Neural cell (in vitro differentiated cells): Measurements from ENCODE around the gene CSTF1. TPM values are rescaled to one million over a fixed set of nuclear protein-coding genes. Genes with fewer than 3 reads are reported as not detected.

Source experiments
- H2AFZ ChIP-seq: fragments of 200-600, 300-800 bp; sonication (generic), shearing (Covaris generic); 2 replicates; pipeline ENCODE4 v1.6.0; 2014; ENCODE audit warnings: low read depth, mild to moderate bottlenecking, antibody characterized with exemption, low read length, moderate library complexity
- H3F3A ChIP-seq: fragments of 200-600 bp; shearing (Covaris generic); 2 replicates; pipeline ENCODE4 v1.6.1; 2016; ENCODE audit warnings: mild to moderate bottlenecking, moderate library complexity, mixed read lengths, antibody characterized with exemption, low read length; ENCODE audit not compliant: insufficient read depth, poor library complexity, severe bottlenecking
- H3K27ac ChIP-seq: fragments of 200-600, 300-800 bp; sonication (generic), shearing (Covaris generic); 2 replicates; pipeline ENCODE4 v1.5.1; 2014; ENCODE audit warnings: mild to moderate bottlenecking, low read length, moderate library complexity
- H3K27me3 ChIP-seq: fragments of 300-800, 200-600 bp; sonication (generic), shearing (Covaris generic); 2 replicates; pipeline ENCODE4 v1.6.0; 2014; ENCODE audit warnings: mild to moderate bottlenecking, low read depth, low read length, moderate library complexity; ENCODE audit not compliant: insufficient read depth
- H3K36me3 ChIP-seq: fragments of 300-800, 200-600 bp; sonication (generic), shearing (Covaris generic); 2 replicates; pipeline ENCODE4 v1.5.1; 2014; ENCODE audit warnings: mild to moderate bottlenecking, antibody characterized with exemption, low read length, moderate library complexity; ENCODE audit not compliant: insufficient read depth
- H3K4me2 ChIP-seq: fragments of 300-800, 200-600 bp; sonication (generic), shearing (Covaris generic); 2 replicates; pipeline ENCODE4 v1.6.0; 2014; ENCODE audit warnings: mild to moderate bottlenecking, low read length
- H3K4me3 ChIP-seq: fragments of 300-800, 200-600 bp; sonication (generic), shearing (Covaris generic); 2 replicates; pipeline ENCODE4 v1.5.1; 2014; ENCODE audit warnings: mild to moderate bottlenecking, low read length, moderate library complexity
- H3K79me2 ChIP-seq: fragments of 200-600 bp; shearing (Covaris generic); replicated peaks from 2 replicates; pipeline ENCODE4 v1.6.0; 2014; ENCODE audit warnings: mild to moderate bottlenecking, low read length, moderate library complexity; ENCODE audit not compliant: insufficient read depth
- H3K9ac ChIP-seq: fragments of 300-800, 200-600 bp; sonication (generic), shearing (Covaris generic); 2 replicates; pipeline ENCODE4 v1.6.1; 2016; ENCODE audit warnings: mild to moderate bottlenecking, low read length, mixed read lengths
- H3K9me2 ChIP-seq: fragments of 200-600 bp; shearing (Covaris generic); 2 replicates; pipeline ENCODE4 v1.6.1; 2016; ENCODE audit warnings: mild to moderate bottlenecking, low read length, mixed read lengths; ENCODE audit not compliant: insufficient read depth
- H3K9me3 ChIP-seq: fragments of 200-600, 300-800 bp; sonication (generic), shearing (Covaris generic); 2 replicates; pipeline ENCODE4 v1.6.1; 2016; ENCODE audit warnings: mild to moderate bottlenecking, mixed run types, low read length, moderate library complexity, mixed read lengths
- H4K20me1 ChIP-seq: fragments of 200-600 bp; shearing (Covaris generic); 2 replicates; pipeline ENCODE4 v1.6.1; 2016; ENCODE audit warnings: mild to moderate bottlenecking, mixed run types; ENCODE audit not compliant: insufficient read depth
- CTCF ChIP-seq: fragments of 450-650 bp; IDR thresholded peaks from 2 replicates; pipeline ENCODE4 v1.5.1; 2014; ENCODE audit warnings: antibody characterized with exemption, mild to moderate bottlenecking, moderate library complexity; ENCODE audit not compliant: poor library complexity, severe bottlenecking
- EP300 ChIP-seq: fragments of 450-650 bp; conservative IDR thresholded peaks from 2 replicates; pipeline ENCODE4 v1.6.1; 2014; ENCODE audit warnings: antibody characterized with exemption, mild to moderate bottlenecking, moderate library complexity; ENCODE audit not compliant: poor library complexity, severe bottlenecking
- EZH2 ChIP-seq: fragments of 200-600, 300-800 bp; shearing (Covaris generic), sonication (generic); IDR thresholded peaks from 2 replicates; pipeline ENCODE4 v1.6.1; 2014; ENCODE audit warnings: antibody characterized with exemption, low read length, borderline replicate concordance, mild to moderate bottlenecking; ENCODE audit not compliant: insufficient read depth, poor library complexity, severe bottlenecking
- MXI1 ChIP-seq: fragments of 450-650 bp; conservative IDR thresholded peaks from 2 replicates; pipeline ENCODE4 v1.6.1; 2014; ENCODE audit warnings: antibody characterized with exemption, mild to moderate bottlenecking; ENCODE audit not compliant: poor library complexity, severe bottlenecking
- POLR2AphosphoS5 ChIP-seq: IDR thresholded peaks from 2 replicates; pipeline ENCODE4 v1.6.1; 2012
- RAD21 ChIP-seq: fragments of 450-650 bp; conservative IDR thresholded peaks from 2 replicates; pipeline ENCODE4 v1.6.1; 2014; ENCODE audit warnings: antibody characterized with exemption, mild to moderate bottlenecking, moderate library complexity
- SMC3 ChIP-seq: fragments of 450-650 bp; conservative IDR thresholded peaks from 2 replicates; pipeline ENCODE4 v1.6.1; 2014; ENCODE audit warnings: antibody characterized with exemption, mild to moderate bottlenecking, moderate library complexity; ENCODE audit not compliant: poor library complexity
- TAF1 ChIP-seq: IDR thresholded peaks from 2 replicates; pipeline ENCODE4 v1.6.1; 2012; ENCODE audit warnings: low read depth
- polyA plus RNA-seq: library from polyadenylated mRNA; depleted of rRNA; stranded (reverse); fragments of >200 nt; gene quantifications from 2 replicates; pipeline ENCODE4 v1.2.3, GENCODE V29; 2014
- TF ChIP-seq, protein P1 (sequence below): IDR thresholded peaks from 2 replicates; pipeline ENCODE4 v1.6.1; 2012; ENCODE audit warnings: borderline replicate concordance

The CSTF1 gene
- polyA plus RNA-seq, 1 donor from 2014 or later = 24.0 TPM

- Histone ChIP-seq H3K79me2 (no peaks in the 10 kb centered on the region), H3F3A (no peaks in the 10 kb centered on the region), H3K9ac (no peak overlapping the region), H2AFZ (no peak overlapping the region), H3K27me3 (no peaks in the 10 kb centered on the region), H3K27ac (no peak overlapping the region), H3K4me2 (no peak overlapping the region), H3K9me2 (no peaks in the 10 kb centered on the region), H3K4me3 (no peak overlapping the region), H3K36me3 (no peaks in the 10 kb centered on the region), H4K20me1 (no peaks in the 10 kb centered on the region), H3K9me3 (no peaks in the 10 kb centered on the region)
- TF ChIP-seq TAF1 (no peak), EZH2 (no peak), CTCF (no peak), RAD21 (no peak), SMC3 (no peak), EP300 (no peak), POLR2AphosphoS5 (no peak), MXI1 (no peak)
- TF ChIP-seq, protein P1, sequence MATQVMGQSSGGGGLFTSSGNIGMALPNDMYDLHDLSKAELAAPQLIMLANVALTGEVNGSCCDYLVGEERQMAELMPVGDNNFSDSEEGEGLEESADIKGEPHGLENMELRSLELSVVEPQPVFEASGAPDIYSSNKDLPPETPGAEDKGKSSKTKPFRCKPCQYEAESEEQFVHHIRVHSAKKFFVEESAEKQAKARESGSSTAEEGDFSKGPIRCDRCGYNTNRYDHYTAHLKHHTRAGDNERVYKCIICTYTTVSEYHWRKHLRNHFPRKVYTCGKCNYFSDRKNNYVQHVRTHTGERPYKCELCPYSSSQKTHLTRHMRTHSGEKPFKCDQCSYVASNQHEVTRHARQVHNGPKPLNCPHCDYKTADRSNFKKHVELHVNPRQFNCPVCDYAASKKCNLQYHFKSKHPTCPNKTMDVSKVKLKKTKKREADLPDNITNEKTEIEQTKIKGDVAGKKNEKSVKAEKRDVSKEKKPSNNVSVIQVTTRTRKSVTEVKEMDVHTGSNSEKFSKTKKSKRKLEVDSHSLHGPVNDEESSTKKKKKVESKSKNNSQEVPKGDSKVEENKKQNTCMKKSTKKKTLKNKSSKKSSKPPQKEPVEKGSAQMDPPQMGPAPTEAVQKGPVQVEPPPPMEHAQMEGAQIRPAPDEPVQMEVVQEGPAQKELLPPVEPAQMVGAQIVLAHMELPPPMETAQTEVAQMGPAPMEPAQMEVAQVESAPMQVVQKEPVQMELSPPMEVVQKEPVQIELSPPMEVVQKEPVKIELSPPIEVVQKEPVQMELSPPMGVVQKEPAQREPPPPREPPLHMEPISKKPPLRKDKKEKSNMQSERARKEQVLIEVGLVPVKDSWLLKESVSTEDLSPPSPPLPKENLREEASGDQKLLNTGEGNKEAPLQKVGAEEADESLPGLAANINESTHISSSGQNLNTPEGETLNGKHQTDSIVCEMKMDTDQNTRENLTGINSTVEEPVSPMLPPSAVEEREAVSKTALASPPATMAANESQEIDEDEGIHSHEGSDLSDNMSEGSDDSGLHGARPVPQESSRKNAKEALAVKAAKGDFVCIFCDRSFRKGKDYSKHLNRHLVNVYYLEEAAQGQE = no peak
These were observed 25.5 kb downstream of the CSTF1 start for GRCh38 chr20:56417911-56418310.

DNA sequence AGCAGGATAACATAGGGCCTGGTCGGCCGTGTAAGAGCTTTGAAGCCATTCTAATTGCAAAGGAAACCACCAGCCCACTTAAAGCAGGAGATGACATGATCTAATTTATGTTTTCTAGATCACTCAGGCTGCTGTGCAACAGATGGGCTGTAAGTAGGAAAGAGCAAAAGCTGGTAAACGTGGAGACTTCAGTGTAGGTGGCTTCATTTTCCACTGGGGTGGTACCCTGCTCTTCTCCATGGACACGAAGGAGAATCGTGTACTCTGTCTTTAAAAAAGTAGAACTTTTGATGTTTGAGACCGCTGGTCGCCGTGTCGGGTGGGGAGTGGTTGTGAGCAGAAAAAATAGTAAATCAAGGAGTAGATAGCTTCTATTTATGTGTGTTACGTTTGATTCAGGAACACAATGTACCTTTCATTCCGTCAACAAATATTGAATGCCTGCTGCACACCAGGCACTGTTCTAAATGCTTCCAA is 26.0 kb downstream of the CSTF1 start:
- Histone ChIP-seq H3K4me3 (no peak overlapping the region), H3K9me3 (no peaks in the 10 kb centered on the region), H3K27ac (no peak overlapping the region), H3K9me2 (no peaks in the 10 kb centered on the region), H3K79me2 (no peaks in the 10 kb centered on the region), H4K20me1 (no peaks in the 10 kb centered on the region), H3K9ac (no peak overlapping the region), H3K36me3 (no peaks in the 10 kb centered on the region), H3K4me2 (no peak overlapping the region), H2AFZ (no peak overlapping the region), H3F3A (no peaks in the 10 kb centered on the region), H3K27me3 (no peaks in the 10 kb centered on the region)
- TF ChIP-seq EZH2 = no peak
- TF ChIP-seq, protein P1 = no peak
- no peak for TF ChIP-seq TAF1
- no peak for TF ChIP-seq POLR2AphosphoS5
- TF ChIP-seq RAD21 = no peak
- TF ChIP-seq MXI1 = no peak
- TF ChIP-seq EP300 = no peak
- no peak for TF ChIP-seq SMC3
- TF ChIP-seq CTCF = no peak
